Left lung (tissue), 14 donors: ENCODE measurements around the gene DNAJC5G. TPM values are rescaled to one million over a fixed set of nuclear protein-coding genes. Genes with fewer than 3 reads are reported as not detected.

ENCODE experiments used
- ATAC-seq: fragments of 200-7000 bp; cut with Tn5 transposase; one replicate; pipeline ENCODE4 v1.9.1; 2020; ENCODE audit warnings: moderate library complexity
- DNase-seq, 4 donors: peaks; one replicate each; pipeline ENCODE4 v3.0.0-alpha.2; 2013 to 2020
- H3K27ac ChIP-seq, 2 donors: fragments of 200-600 bp; sonication (generic) in 1 of 2; one replicate each; pipeline versions ENCODE4 v1.5.0 to v1.8.0; 2020 to 2021
- H3K27me3 ChIP-seq, 2 donors: fragments of 200-600 bp; sonication (generic) in 1 of 2; one replicate each; pipeline versions ENCODE4 v1.5.0 to v1.8.0; 2020 to 2021
- H3K36me3 ChIP-seq, 2 donors: fragments of 200-600 bp; sonication (generic) in 1 of 2; one replicate each; pipeline versions ENCODE4 v1.5.0 to v1.8.0; 2020 to 2021
- H3K4me1 ChIP-seq, 2 donors: fragments of 200-600 bp; one replicate each; pipeline ENCODE4 v1.8.0; 2021
- H3K4me3 ChIP-seq, 2 donors: fragments of 200-600 bp; sonication (generic) in 1 of 2; one replicate each; pipeline versions ENCODE4 v1.5.0 to v1.8.0; 2020 to 2021; ENCODE audit warnings: mild to moderate bottlenecking in 1 of 2
- H3K9me3 ChIP-seq, 2 donors: fragments of 200-600 bp; sonication (generic) in 1 of 2; one replicate each; pipeline versions ENCODE4 v1.5.0 to v1.8.0; 2020 to 2021
- intact Hi-C, 2 donors: fragments of 100-400 bp; cut with DNase I; formaldehyde crosslinking; loops; one replicate each; pipeline versions ENCODE4 v1.11.2 to v1.14.2; 2022
- long read RNA-seq, 12 donors: library from polyadenylated mRNA in 2 of 12; unstranded in 2 of 12; transcript quantifications; one replicate each; pipeline ENCODE4 v2.0.0 and lab custom pipeline, GENCODE V29; 2019 to 2026
- polyA plus RNA-seq, 6 donors: library from polyadenylated mRNA; unstranded; fragments of 120-200 nt; gene quantifications; one replicate each; pipeline ENCODE4 v1.2.1, GENCODE V29; 2013; ENCODE audit not compliant: insufficient read length in 6 of 6
- total RNA-seq, 2 donors: library from RNA; stranded (reverse); fragmentation: NEBNext Ultra II Directional; extraction: Animal tissue kit (Norgen Biotek cat#: 25700); gene quantifications; one replicate each; pipeline ENCODE4 v1.2.1, GENCODE V29; 2021
- TF ChIP-seq, protein P1 (sequence below), 2 donors: fragments of 200-600 bp; sonication (generic) in 1 of 2; IDR thresholded peaks; one replicate each; pipeline versions ENCODE4 v1.5.0 to v1.8.0; 2021; ENCODE audit warnings: antibody characterized with exemption in 2 of 2
- donor health status: DM: no; HTN: yes; CAD: no.
- donor health status: DM: no; HTN: no; CAD: no.

Gene DNAJC5G
- total RNA-seq (not detected), polyA plus RNA-seq (under 1 TPM; 0.19 to 0.41 (median 0.30) TPM)
- long read RNA-seq, donor 1: 0 reads
- long read RNA-seq, donor 2: 0 reads
- long read RNA-seq, donor 3: 0 reads
- long read RNA-seq, donor 4: 0 reads
- long read RNA-seq, donor 5: 0 reads
- long read RNA-seq, donor 6: 0 reads
- long read RNA-seq, donor 7: 0 reads
- long read RNA-seq, donor 8: 0 reads
- long read RNA-seq, donor 9: 0 reads
- long read RNA-seq, donor 10: 0 reads
- long read RNA-seq, donor 11: 0 reads
- long read RNA-seq, donor 12: 0 reads

DNA sequence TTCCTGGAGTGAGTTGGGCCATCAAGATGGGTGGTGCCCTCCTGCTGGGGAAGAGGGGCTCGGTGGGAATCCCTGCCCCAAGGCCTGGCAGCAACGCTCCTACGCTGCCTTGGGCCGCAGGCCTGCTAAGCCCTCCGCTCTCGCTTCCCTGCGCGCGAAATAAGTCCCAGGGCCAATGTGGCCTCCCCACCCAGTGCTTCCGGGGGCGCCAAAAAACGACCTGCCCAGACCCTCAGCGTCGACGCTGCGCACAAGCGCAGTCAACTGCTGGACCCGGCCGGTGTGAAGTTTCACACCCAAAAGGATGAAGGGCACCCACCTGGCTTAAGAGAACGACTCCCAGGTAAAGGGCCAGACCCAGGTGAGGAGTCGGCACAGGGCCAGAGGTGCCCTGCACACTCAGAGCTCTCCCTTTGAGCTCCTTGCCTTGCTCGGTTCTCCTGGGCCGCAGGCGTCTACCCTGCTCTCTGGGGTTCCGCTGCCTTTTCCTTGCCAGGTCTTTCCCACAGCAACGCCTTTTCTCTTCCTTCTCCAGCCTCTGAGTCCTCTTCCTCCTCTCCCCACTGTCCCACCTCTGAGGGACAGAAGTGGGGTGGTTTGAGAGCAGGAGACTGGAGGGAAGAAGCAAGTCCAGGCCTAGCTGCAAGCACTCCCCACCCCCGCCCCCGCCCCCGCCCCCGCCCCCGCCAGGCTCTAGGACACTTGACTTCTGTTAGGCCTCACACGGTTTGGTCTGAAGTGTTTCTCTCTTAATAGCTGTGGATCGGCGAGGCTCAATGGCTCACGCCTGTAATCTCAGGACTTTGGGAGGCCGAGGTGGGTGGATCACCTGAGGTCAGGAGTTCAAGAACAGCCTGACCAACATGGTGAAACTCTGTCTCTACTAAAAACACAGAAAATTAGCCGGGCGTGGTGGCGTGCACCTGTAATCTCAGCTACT lies at the start of gene DNAJC5G:
TSS of gene DNAJC5G (plus strand) at position 223 of the 940 bp plus-strand sequence. CDS start 1,296 bp downstream, outside the sequence.
- TF ChIP-seq, protein P1, sequence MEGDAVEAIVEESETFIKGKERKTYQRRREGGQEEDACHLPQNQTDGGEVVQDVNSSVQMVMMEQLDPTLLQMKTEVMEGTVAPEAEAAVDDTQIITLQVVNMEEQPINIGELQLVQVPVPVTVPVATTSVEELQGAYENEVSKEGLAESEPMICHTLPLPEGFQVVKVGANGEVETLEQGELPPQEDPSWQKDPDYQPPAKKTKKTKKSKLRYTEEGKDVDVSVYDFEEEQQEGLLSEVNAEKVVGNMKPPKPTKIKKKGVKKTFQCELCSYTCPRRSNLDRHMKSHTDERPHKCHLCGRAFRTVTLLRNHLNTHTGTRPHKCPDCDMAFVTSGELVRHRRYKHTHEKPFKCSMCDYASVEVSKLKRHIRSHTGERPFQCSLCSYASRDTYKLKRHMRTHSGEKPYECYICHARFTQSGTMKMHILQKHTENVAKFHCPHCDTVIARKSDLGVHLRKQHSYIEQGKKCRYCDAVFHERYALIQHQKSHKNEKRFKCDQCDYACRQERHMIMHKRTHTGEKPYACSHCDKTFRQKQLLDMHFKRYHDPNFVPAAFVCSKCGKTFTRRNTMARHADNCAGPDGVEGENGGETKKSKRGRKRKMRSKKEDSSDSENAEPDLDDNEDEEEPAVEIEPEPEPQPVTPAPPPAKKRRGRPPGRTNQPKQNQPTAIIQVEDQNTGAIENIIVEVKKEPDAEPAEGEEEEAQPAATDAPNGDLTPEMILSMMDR (IDR thresholded peaks at IDR 0.05): no peak
- intact Hi-C loops: no loop called here
- Histone ChIP-seq H3K36me3 (no peaks in the 10 kb centered on the region), H3K9me3 (no peaks in the 10 kb centered on the region), H3K4me3 (no peak within 1 kb of the TSS), H3K27ac (no peak within 1 kb of the TSS), H3K27me3 (peaks cover 0 to 28% of the 10 kb centered on the region in 2 donors), H3K4me1 (peaks cover 0 to 4% of the 10 kb centered on the region in 2 donors)
- DNase-seq (no peak), ATAC-seq (peak; percentile 77)

DNA sequence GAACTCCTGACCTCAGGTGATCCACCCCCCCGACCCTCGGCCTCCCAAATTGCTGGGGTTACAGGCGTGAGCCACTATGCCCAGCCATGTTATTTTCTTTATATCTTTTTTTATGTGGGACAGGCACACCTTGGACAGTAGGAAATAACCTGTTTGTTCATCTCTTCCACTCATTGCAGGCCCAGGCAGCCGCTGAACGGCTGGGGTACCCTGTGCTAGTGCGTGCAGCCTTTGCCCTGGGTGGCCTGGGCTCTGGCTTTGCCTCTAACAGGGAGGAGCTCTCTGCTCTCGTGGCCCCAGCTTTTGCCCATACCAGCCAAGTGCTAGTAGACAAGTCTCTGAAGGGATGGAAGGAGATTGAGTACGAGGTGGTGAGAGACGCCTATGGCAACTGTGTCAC lies 49.7 kb upstream of the DNAJC5G start:
- intact Hi-C loops: no loop called here
- Histone ChIP-seq H3K9me3 (no peaks in the 10 kb centered on the region), H3K27ac (no peak overlapping the region), H3K4me3 (no peak overlapping the region), H3K36me3 (peaks cover 0 to 100% of the 10 kb centered on the region in 2 donors), H3K4me1 (no peaks in the 10 kb centered on the region), H3K27me3 (no peaks in the 10 kb centered on the region)
- DNase-seq (no peak), ATAC-seq (no peak)
- TF ChIP-seq, protein P1 (IDR thresholded peaks at IDR 0.05): no peak

GRCh38 chr2:27227501-27227900 lies 47.7 kb upstream of the DNAJC5G start:
- H3K4me1 ChIP-seq: no peaks in the 10 kb centered on the region
- ATAC-seq (no peak), DNase-seq (no peak)
- H3K27me3 ChIP-seq: no peaks in the 10 kb centered on the region
- H3K9me3 ChIP-seq: no peaks in the 10 kb centered on the region
- no peak overlapping the region for H3K4me3 ChIP-seq
- intact Hi-C loops: no loop called here
- TF ChIP-seq, protein P1 (IDR thresholded peaks at IDR 0.05): no peak
- no peak overlapping the region for H3K27ac ChIP-seq
- peaks cover 0 to 100% of the 10 kb centered on the region in 2 donors for H3K36me3 ChIP-seq

DNA sequence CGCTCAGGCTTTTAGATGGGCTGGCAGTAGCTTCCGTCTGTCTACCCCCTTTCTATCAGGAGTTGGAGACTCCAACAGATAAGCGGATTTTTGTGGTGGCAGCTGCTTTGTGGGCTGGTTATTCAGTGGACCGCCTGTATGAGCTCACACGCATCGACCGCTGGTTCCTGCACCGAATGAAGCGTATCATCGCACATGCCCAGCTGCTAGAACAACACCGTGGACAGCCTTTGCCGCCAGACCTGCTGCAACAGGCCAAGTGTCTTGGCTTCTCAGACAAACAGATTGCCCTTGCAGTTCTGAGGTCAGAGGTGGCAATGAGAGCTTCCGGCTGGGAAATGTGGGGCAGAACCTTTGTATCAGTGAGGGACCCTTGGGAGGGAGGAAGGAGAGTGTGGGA lies 43.3 kb upstream of the DNAJC5G start:
- Histone ChIP-seq H3K27me3 (no peaks in the 10 kb centered on the region), H3K36me3 (peaks cover 0 to 100% of the 10 kb centered on the region in 2 donors)

More for the DNA sequence above, 43.3 kb upstream of the DNAJC5G start:
- TF ChIP-seq, protein P1 (IDR thresholded peaks at IDR 0.05): no peak
- no peak for ATAC-seq
- intact Hi-C loops: no loop called here
- DNase-seq: no peak
- no peaks in the 10 kb centered on the region for H3K9me3 ChIP-seq
- no peak overlapping the region for H3K4me3 ChIP-seq
- no peaks in the 10 kb centered on the region for H3K4me1 ChIP-seq
- H3K27ac ChIP-seq: no peak overlapping the region
